LNCaP clone FGC (cell line): ENCODE measurements around the gene FADS2.

Experiments used
- DNase-seq: peaks from one replicate; pipeline ENCODE4 v3.0.0-alpha.2; 2011; ENCODE audit warnings: low read depth
- H3K4me3 ChIP-seq: 2 replicates; pipeline ENCODE4 v1.5.1; 2011; ENCODE audit warnings: mild to moderate bottlenecking, low read depth, low read length, control low read depth
- CTCF ChIP-seq: IDR thresholded peaks from 2 replicates; pipeline ENCODE4 v1.5.1; 2012; ENCODE audit warnings: mild to moderate bottlenecking; ENCODE audit not compliant: control insufficient read depth, insufficient read depth; ENCODE audit errors: extremely low read depth

Gene FADS2

GRCh38 chr11:61910187-61911127 lies 82.4 kb downstream of the FADS2 start:
- no peak for TF ChIP-seq CTCF
- no peak overlapping the region for H3K4me3 ChIP-seq
- DNase-seq, result no peak

- no peak for DNase-seq
- TF ChIP-seq CTCF, result no peak
- no peak overlapping the region for H3K4me3 ChIP-seq
Measured at GRCh38 chr11:61911128-61911700, 83.1 kb downstream of the FADS2 start.

GRCh38 chr11:61911701-61912529 lies 83.8 kb downstream of the FADS2 start:
- no peak overlapping the region for H3K4me3 ChIP-seq
- TF ChIP-seq CTCF, result no peak
- DNase-seq, result no peak

- no peak overlapping the region for H3K4me3 ChIP-seq
- TF ChIP-seq CTCF, result no peak
- DNase-seq, result no peak
Measured at GRCh38 chr11:61912530-61912898, 84.4 kb downstream of the FADS2 start.

- no peak for DNase-seq
- TF ChIP-seq CTCF, result no peak
Measured at GRCh38 chr11:61912991-61913698, 85.0 kb downstream of the FADS2 start.

GRCh38 chr11:61913699-61914395 lies 85.7 kb downstream of the FADS2 start:
- no peak overlapping the region for H3K4me3 ChIP-seq
- no peak for TF ChIP-seq CTCF
- no peak for DNase-seq

More at GRCh38 chr11:61912991-61913698, 85.0 kb downstream of the FADS2 start:
- no peak overlapping the region for H3K4me3 ChIP-seq
